SU-DHL-6 (cell line): Measurements from ENCODE around the gene CACNB3.
"Not testable (repeated sequence)": the region's sequence is repeated elsewhere in the genome, so short reads cannot be mapped to it uniquely, and the experiment has no call there.

ENCODE experiments used
- H2AFZ ChIP-seq: fragments of 200-600 bp; sonication (generic); 2 replicates; pipeline ENCODE4 v1.6.1; 2014; ENCODE audit warnings: low read depth, mild to moderate bottlenecking, moderate library complexity, mixed read lengths, antibody characterized with exemption, low read length; ENCODE audit not compliant: severe bottlenecking
- H3F3A ChIP-seq: fragments of 200-600 bp; shearing (Covaris generic); 2 replicates; pipeline ENCODE4 v1.6.0; 2016; ENCODE audit warnings: antibody characterized with exemption, mild to moderate bottlenecking; ENCODE audit not compliant: insufficient read depth
- H3K27ac ChIP-seq: fragments of 200-600 bp; sonication (generic); 2 replicates; pipeline ENCODE4 v1.5.1; 2016; ENCODE audit warnings: low read depth, mild to moderate bottlenecking, low read length, moderate library complexity, mixed read lengths
- H3K27me3 ChIP-seq: fragments of 200-600 bp; sonication (generic), shearing (Covaris generic); 2 replicates; pipeline ENCODE4 v1.6.0; 2014; ENCODE audit warnings: mild to moderate bottlenecking, low read length
- H3K36me3 ChIP-seq: fragments of 200-600 bp; sonication (generic); 2 replicates; pipeline ENCODE4 v1.6.1; 2014; ENCODE audit warnings: mild to moderate bottlenecking, low read length, mixed read lengths
- H3K4me2 ChIP-seq: fragments of 300-600, 200-600 bp; shearing (Covaris generic), sonication (generic); 2 replicates; pipeline ENCODE4 v1.6.0; 2014; ENCODE audit warnings: low read length, low read depth, mild to moderate bottlenecking; ENCODE audit not compliant: poor library complexity, severe bottlenecking
- H3K4me3 ChIP-seq: fragments of 200-600 bp; sonication (generic); 2 replicates; pipeline ENCODE4 v1.5.1; 2014; ENCODE audit warnings: antibody characterized with exemption, low read length, mild to moderate bottlenecking, mixed read lengths; ENCODE audit not compliant: insufficient read depth, poor library complexity, severe bottlenecking
- H3K79me2 ChIP-seq: fragments of 200-600 bp; sonication (generic); 2 replicates; pipeline ENCODE4 v1.6.1; 2014; ENCODE audit warnings: mild to moderate bottlenecking, low read length, moderate library complexity; ENCODE audit not compliant: insufficient read depth
- H3K9ac ChIP-seq: fragments of 200-600 bp; sonication (generic); 2 replicates; pipeline ENCODE4 v1.7.0; 2014; ENCODE audit warnings: mild to moderate bottlenecking, low read length
- H3K9me2 ChIP-seq: fragments of 200-600 bp; sonication (generic); replicated peaks from 2 replicates; pipeline ENCODE4 v1.6.1; 2014; ENCODE audit warnings: low read length; ENCODE audit not compliant: insufficient read depth
- H3K9me3 ChIP-seq: fragments of 200-600 bp; sonication (generic); 2 replicates; pipeline ENCODE4 v1.6.1; 2014; ENCODE audit warnings: low read length, mixed read lengths; ENCODE audit not compliant: insufficient read depth
- H4K20me1 ChIP-seq: fragments of 200-600 bp; sonication (generic); 2 replicates; pipeline ENCODE4 v1.6.1; 2014; ENCODE audit warnings: low read depth, mild to moderate bottlenecking, antibody characterized with exemption, low read length, moderate library complexity, mixed read lengths
- EZH2phosphoT487 ChIP-seq: fragments of 200-600 bp; sonication (generic), shearing (Covaris generic); conservative IDR thresholded peaks from 2 replicates; pipeline ENCODE4 v1.6.1; 2018; ENCODE audit warnings: mild to moderate bottlenecking, antibody characterized with exemption, low read length, moderate library complexity, mixed read lengths
- TF ChIP-seq, protein P1 (sequence below): fragments of 200-600 bp; sonication (generic); IDR thresholded peaks from one replicate; pipeline ENCODE4 v1.5.1; 2017; ENCODE audit warnings: antibody characterized with exemption, mild to moderate bottlenecking, low read length, moderate library complexity; ENCODE audit not compliant: insufficient read depth, poor library complexity, severe bottlenecking

Gene CACNB3

DNA sequence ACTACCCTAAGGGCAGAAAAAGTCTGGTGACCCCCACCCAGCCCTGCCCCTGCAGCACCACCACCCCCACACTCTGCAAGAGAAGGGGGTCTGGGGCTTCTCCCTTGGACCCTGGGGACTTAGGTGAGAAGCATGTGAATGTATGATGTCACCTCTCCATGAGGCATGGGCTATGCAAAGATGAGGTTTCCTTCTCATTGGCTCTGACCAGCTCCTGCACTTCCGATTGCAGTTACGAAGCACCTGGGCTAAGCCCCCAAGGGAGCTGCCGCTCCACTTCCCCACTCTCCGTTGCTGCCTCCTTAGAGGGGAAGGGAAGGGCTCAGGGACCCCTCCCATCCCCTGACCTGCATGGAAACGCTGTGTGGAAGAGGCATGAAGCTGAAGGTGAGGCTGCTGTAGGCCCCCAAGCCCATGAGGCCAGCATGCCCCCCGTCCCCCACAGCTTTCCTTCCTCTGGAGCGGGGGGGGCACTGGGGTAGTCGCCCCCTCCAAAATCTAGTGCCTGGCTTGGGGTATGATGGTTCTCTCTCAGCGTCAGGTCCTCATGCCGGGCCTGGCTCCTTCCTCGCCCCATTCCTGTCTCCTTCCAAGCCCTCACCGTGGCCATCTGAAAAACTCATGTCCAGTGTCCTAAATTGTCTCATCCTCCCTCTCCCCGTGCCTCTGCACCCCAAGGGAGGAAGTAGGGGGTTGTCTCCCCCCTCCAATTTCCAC, 39.1 kb downstream of the CACNB3 start:
- no peak for TF ChIP-seq EZH2phosphoT487
- TF ChIP-seq, protein P1, sequence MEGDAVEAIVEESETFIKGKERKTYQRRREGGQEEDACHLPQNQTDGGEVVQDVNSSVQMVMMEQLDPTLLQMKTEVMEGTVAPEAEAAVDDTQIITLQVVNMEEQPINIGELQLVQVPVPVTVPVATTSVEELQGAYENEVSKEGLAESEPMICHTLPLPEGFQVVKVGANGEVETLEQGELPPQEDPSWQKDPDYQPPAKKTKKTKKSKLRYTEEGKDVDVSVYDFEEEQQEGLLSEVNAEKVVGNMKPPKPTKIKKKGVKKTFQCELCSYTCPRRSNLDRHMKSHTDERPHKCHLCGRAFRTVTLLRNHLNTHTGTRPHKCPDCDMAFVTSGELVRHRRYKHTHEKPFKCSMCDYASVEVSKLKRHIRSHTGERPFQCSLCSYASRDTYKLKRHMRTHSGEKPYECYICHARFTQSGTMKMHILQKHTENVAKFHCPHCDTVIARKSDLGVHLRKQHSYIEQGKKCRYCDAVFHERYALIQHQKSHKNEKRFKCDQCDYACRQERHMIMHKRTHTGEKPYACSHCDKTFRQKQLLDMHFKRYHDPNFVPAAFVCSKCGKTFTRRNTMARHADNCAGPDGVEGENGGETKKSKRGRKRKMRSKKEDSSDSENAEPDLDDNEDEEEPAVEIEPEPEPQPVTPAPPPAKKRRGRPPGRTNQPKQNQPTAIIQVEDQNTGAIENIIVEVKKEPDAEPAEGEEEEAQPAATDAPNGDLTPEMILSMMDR, result no peak
- H2AFZ ChIP-seq, result no peak overlapping the region
- no peak overlapping the region for H3K4me3 ChIP-seq
- H3K9me2 ChIP-seq, result no peaks in the 10 kb centered on the region
- no peaks in the 10 kb centered on the region for H3K27me3 ChIP-seq
- H3K9me3 ChIP-seq, result no peaks in the 10 kb centered on the region
- no peak overlapping the region for H3K4me2 ChIP-seq
- no peaks in the 10 kb centered on the region for H4K20me1 ChIP-seq
- 0 out of 2 replicates have a peak, but pooled peaks cover 2% of the 10 kb centered on the region for H3F3A ChIP-seq
- H3K27ac ChIP-seq, result no peak overlapping the region
- H3K79me2 ChIP-seq, result no peaks in the 10 kb centered on the region
- no peaks in the 10 kb centered on the region for H3K36me3 ChIP-seq
- no peak overlapping the region for H3K9ac ChIP-seq

DNA sequence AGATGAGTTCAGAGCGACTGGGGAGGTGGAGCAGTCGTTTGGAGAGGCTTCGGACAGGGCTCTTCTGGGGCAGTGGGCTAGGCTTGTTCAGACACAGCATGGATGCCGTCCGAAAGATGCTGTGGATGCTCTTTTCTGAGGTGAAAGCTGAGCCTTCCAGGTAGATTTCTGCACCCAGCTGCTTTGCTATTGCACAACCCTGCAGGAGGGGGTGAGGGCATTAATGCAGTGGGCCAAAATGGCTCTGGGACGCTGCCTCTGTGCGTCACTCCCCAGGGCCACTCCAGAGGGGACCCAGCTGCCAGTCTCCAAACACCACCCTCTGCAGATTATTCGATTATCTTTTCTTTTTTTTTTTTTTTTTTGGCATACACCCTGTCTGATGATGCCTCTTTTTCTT, 39.7 kb downstream of the CACNB3 start:
- H3K4me2 ChIP-seq, result no peak overlapping the region
- H3K9ac ChIP-seq, result no peak overlapping the region
- H3K79me2 ChIP-seq, result no peaks in the 10 kb centered on the region
- H3K27me3 ChIP-seq, result no peaks in the 10 kb centered on the region
- H3K9me3 ChIP-seq, result no peaks in the 10 kb centered on the region
- H3K4me3 ChIP-seq, result no peak overlapping the region
- H4K20me1 ChIP-seq, result no peaks in the 10 kb centered on the region
- no peak overlapping the region for H2AFZ ChIP-seq
- H3K9me2 ChIP-seq, result no peaks in the 10 kb centered on the region
- TF ChIP-seq EZH2phosphoT487, result no peak
- TF ChIP-seq, protein P1, result no peak
- no peaks in the 10 kb centered on the region for H3K36me3 ChIP-seq
- 0 out of 2 replicates have a peak, but pooled peaks cover 2% of the 10 kb centered on the region for H3F3A ChIP-seq
- no peak overlapping the region for H3K27ac ChIP-seq

DNA sequence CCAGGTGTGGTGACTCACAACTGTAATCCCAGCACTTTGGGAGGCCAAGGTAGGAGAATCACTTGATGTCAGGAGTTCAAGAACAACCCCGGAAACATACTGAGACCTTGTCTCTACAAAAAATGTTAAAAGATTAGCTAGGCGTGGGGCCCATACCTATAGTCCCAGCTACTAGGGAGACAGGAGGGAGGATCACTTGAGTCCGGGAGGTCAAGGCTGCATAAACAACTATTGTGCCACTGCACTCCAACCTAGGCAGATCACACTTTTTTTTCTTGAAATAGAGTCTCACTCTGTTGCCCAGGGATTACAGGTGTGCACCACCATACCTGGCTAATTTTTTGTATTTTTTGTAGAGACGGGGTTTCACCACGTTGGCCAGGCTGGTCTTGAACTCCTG, 41.3 kb downstream of the CACNB3 start:
- Histone ChIP-seq H2AFZ (no peak overlapping the region), H3K27ac (no peak overlapping the region), H3K9ac (no peak overlapping the region), H3K4me3 (no peak overlapping the region), H3K4me2 (no peak overlapping the region), H3K9me2 (no peaks in the 10 kb centered on the region), H3F3A (no peaks in the 10 kb centered on the region), H3K9me3 (no peaks in the 10 kb centered on the region), H3K27me3 (no peaks in the 10 kb centered on the region), H3K79me2 (no peaks in the 10 kb centered on the region), H4K20me1 (no peaks in the 10 kb centered on the region), H3K36me3 (no peaks in the 10 kb centered on the region)
- TF ChIP-seq EZH2phosphoT487, result no peak
- TF ChIP-seq, protein P1, result no peak

DNA sequence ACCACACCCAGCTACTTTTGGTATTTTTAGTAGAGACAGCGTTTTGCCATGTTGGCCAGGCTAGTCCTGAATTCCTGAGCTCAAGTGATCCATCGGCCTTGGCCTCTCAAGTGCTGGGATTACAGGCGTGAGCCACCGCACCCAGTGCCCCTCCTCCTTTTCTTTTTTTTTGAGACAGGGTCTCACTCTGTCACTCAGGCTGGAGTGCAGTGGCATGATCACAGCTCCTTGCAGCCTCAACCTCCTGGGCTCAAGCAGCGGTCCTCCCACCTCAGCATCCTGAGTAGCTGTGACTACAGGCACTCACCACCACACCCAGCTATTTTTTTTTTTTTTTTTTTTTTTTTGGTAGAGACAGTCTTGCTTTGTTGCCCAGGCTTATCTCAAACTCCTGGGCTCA, 41.9 kb downstream of the CACNB3 start:
- not testable (repeated sequence) for H3K9me2 ChIP-seq, H3K27me3 ChIP-seq, H3K27ac ChIP-seq, H3F3A ChIP-seq, H3K79me2 ChIP-seq, H3K4me3 ChIP-seq, H3K9ac ChIP-seq, H3K9me3 ChIP-seq, H2AFZ ChIP-seq, H3K4me2 ChIP-seq, H4K20me1 ChIP-seq, H3K36me3 ChIP-seq
